Ascending aorta (tissue), 2 donors: ENCODE measurements around the gene BAZ1B. TPM values are rescaled to one million over a fixed set of nuclear protein-coding genes. Genes with fewer than 3 reads are reported as not detected.
"Not testable (repeated sequence)": the region's sequence is repeated elsewhere in the genome, so short reads cannot be mapped to it uniquely, and the experiment has no call there.

Source experiments
- DNase-seq, 2 donors: peaks; one replicate each; pipeline ENCODE4 v3.0.0-alpha.2; 2019; ENCODE audit warnings: low spot score in 2 of 2
- H3K27ac ChIP-seq, 2 donors: fragments of 200-600 bp; sonication (generic); one replicate each; pipeline ENCODE4 v1.5.1; 2016 to 2017; ENCODE audit warnings: mild to moderate bottlenecking in 1 of 2
- H3K27me3 ChIP-seq: fragments of 200-600 bp; sonication (generic); one replicate; pipeline ENCODE4 v1.5.1; 2017
- H3K36me3 ChIP-seq, 2 donors: fragments of 200-600 bp; sonication (generic); one replicate each; pipeline ENCODE4 v1.5.1; 2016
- H3K4me1 ChIP-seq, 2 donors: fragments of 200-600 bp; sonication (generic); one replicate each; pipeline ENCODE4 v1.5.1; 2016 to 2017; ENCODE audit warnings: mild to moderate bottlenecking in 1 of 2
- H3K4me3 ChIP-seq, 2 donors: fragments of 200-600 bp; sonication (generic); one replicate each; pipeline ENCODE4 v1.5.1; 2016 to 2017; ENCODE audit warnings: mild to moderate bottlenecking in 1 of 2
- H3K9me3 ChIP-seq, 2 donors: fragments of 200-600 bp; sonication (generic); one replicate each; pipeline ENCODE4 v1.5.1; 2016
- intact Hi-C: fragments of 100-400 bp; cut with DNase I; formaldehyde crosslinking; loops from one replicate; pipeline ENCODE4 v1.15.1; 2023
- total RNA-seq: library from RNA; depleted of rRNA; stranded (reverse); fragments of >200 nt; gene quantifications from one replicate; pipeline ENCODE4 v1.1.0, GENCODE V29; 2016
- TF ChIP-seq, protein P1 (sequence below), 3 experiments: fragments of 200-600 bp in 2 of 3; fragments of 450-650 bp in 1 of 3; sonication (generic) in 2 of 3; IDR thresholded peaks; one replicate each; pipeline ENCODE4 v1.5.1; 2016 to 2019; ENCODE audit warnings: antibody characterized with exemption in 3 of 3, mild to moderate bottlenecking in 1 of 3, moderate library complexity in 1 of 3

The BAZ1B gene
- total RNA-seq, 1 donor from 2014 or later: 28.1 TPM

- TF ChIP-seq, protein P1, sequence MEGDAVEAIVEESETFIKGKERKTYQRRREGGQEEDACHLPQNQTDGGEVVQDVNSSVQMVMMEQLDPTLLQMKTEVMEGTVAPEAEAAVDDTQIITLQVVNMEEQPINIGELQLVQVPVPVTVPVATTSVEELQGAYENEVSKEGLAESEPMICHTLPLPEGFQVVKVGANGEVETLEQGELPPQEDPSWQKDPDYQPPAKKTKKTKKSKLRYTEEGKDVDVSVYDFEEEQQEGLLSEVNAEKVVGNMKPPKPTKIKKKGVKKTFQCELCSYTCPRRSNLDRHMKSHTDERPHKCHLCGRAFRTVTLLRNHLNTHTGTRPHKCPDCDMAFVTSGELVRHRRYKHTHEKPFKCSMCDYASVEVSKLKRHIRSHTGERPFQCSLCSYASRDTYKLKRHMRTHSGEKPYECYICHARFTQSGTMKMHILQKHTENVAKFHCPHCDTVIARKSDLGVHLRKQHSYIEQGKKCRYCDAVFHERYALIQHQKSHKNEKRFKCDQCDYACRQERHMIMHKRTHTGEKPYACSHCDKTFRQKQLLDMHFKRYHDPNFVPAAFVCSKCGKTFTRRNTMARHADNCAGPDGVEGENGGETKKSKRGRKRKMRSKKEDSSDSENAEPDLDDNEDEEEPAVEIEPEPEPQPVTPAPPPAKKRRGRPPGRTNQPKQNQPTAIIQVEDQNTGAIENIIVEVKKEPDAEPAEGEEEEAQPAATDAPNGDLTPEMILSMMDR (IDR thresholded peaks at IDR 0.05): no peak
- DNase-seq: peak; percentile 82 to 97
- Histone ChIP-seq H3K27me3 (no peaks in the 10 kb centered on the region), H3K36me3 (peaks cover 0 to 20% of the 10 kb centered on the region in 2 donors), H3K27ac (peak overlapping the region; percentile 99 to 100), H3K4me1 (peaks cover 3 to 10% of the 10 kb centered on the region in 2 donors), H3K4me3 (peak overlapping the region; percentile 96 to 97), H3K9me3 (no peaks in the 10 kb centered on the region)
- intact Hi-C loops: loop anchor here (1.0 kb wide), 2 partner anchors 21 to 35 kb away; partner anchors contain the start of genes BAZ1B and TBL2
These were observed 35.0 kb upstream of the BAZ1B start for GRCh38 chr7:73557108-73557396.

DNA sequence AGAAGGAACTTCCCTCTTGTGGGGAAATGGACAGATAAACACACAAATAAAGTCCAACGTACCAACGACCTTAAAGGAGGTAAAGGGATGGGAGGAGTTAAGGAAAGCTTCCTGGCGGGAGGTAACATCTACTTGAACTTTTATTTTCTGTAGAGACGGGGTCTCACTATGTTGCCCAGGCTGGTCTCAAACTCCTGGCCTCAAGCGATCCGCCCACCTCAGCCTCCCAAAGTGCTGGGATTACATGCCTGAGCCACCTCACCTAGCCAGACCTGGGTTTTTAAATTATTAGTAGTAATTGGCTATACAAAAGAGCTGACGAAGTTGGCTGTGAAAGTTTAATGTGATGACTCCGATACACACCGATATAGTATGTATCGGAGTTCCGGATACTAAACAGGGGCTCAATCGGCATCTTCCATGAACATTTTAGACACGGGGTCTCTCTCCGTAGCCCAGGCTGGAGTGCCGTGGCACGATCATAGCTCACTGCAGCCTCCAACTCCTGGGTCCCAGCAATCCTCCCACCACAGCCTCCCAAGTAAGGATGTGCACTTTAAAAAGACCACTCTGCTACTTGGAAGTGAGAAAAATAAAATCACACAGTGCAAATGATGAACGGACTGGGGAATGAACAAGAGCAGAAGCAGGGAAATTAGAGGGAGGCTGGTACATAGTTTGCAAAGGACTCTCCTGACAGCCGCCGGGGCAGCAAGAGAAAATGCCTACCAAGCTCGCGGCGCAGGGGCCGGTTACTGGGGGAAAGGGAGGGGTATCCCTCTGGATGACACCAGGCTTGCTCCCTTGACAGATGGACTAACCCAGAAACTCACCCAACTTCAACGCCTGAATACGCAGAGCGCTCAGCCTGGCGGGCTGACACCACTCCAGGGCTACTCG is 34.4 kb upstream of the BAZ1B start:
- Histone ChIP-seq H3K27me3 (no peaks in the 10 kb centered on the region), H3K36me3 (peaks cover 6 to 26% of the 10 kb centered on the region in 2 donors), H3K4me3 (peak overlapping the region; percentile 96 to 97), H3K9me3 (no peaks in the 10 kb centered on the region), H3K27ac (peak overlapping the region; percentile 75 to 100), H3K4me1 (peaks cover 3 to 10% of the 10 kb centered on the region in 2 donors)
- TF ChIP-seq, protein P1 (IDR thresholded peaks at IDR 0.05): no peak
- DNase-seq: no peak
- intact Hi-C loops: loop anchor here (1.0 kb wide), 2 partner anchors 22 to 34 kb away; partner anchors contain the start of genes BAZ1B and TBL2

GRCh38 chr7:73555411-73555982 is 33.4 kb upstream of the BAZ1B start:
- DNase-seq: no peak
- H3K4me3 ChIP-seq: peak overlapping the region; percentile 96 to 97

DNA sequence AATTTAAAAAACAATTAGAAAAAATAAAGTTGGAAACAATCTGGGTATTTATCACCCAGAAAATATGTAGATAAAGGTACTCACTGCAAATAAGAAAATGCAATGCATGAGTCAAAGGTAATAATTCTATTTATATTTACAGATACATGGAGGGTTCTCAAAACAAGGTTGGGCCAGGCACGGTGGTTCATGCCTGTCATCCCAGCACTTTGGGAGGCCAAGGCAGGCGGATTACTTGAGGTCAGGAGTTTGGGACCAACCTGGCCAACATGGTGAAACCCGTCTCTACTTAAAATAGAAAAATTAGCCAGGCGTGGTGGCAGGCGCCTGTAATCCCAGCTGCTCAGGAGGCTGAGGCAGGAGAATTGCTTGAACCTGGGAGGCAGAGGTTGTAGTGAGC is 28.0 kb upstream of the BAZ1B start:
- intact Hi-C loops, DNase-seq, H3K27me3 ChIP-seq, H3K9me3 ChIP-seq, H3K4me1 ChIP-seq, H3K27ac ChIP-seq, H3K4me3 ChIP-seq: not testable (repeated sequence)
- peaks cover 21 to 52% of the 10 kb centered on the region in 2 donors for H3K36me3 ChIP-seq

More at GRCh38 chr7:73555411-73555982, 33.4 kb upstream of the BAZ1B start:
- intact Hi-C loops: no loop called here
- Histone ChIP-seq H3K4me1 (peaks cover 3 to 10% of the 10 kb centered on the region in 2 donors), H3K27me3 (no peaks in the 10 kb centered on the region), H3K27ac (peak overlapping the region; percentile 75 to 100), H3K9me3 (no peaks in the 10 kb centered on the region), H3K36me3 (peaks cover 12 to 34% of the 10 kb centered on the region in 2 donors)
- TF ChIP-seq, protein P1 (IDR thresholded peaks at IDR 0.05): no peak

GRCh38 chr7:73549176-73549575 is 27.1 kb upstream of the BAZ1B start:
- peaks cover 21 to 51% of the 10 kb centered on the region in 2 donors for H3K36me3 ChIP-seq

More at GRCh38 chr7:73549176-73549575, 27.1 kb upstream of the BAZ1B start:
- TF ChIP-seq, protein P1 (IDR thresholded peaks at IDR 0.05): no peak
- Histone ChIP-seq H3K4me3 (no peak overlapping the region), H3K4me1 (no peaks in the 10 kb centered on the region), H3K9me3 (no peaks in the 10 kb centered on the region), H3K27ac (no peak overlapping the region), H3K27me3 (no peaks in the 10 kb centered on the region)
- intact Hi-C loops: no loop called here
- no peak for DNase-seq
